IMR-90 (cell line): ENCODE measurements around the gene CCR6. TPM values are rescaled to one million over a fixed set of nuclear protein-coding genes. Genes with fewer than 3 reads are reported as not detected.
"Not testable (repeated sequence)": the region's sequence is repeated elsewhere in the genome, so short reads cannot be mapped to it uniquely, and the experiment has no call there.

Experiments
- ATAC-seq: fragments of 200-7000 bp; cut with Tn5 transposase; 2 replicates; pipeline ENCODE4 v1.9.1; 2020; ENCODE audit warnings: low read depth, mild to moderate bottlenecking, moderate library complexity
- BruUV-seq: library from RNA; stranded (reverse); fragments of 400-500 nt; replicated peaks from 2 replicates; lab custom pipeline; 2021; lab: Mats Ljungman, UMichigan
- CTCF ChIA-PET: fragments of 300-600 bp; formaldehyde crosslinking; extraction: SDS; loops from one replicate; lab custom pipeline; 2021; ENCODE audit warnings: antibody characterized with exemption; lab: Yijun Ruan, JAX
- POLR2A ChIA-PET: fragments of 300-600 bp; sonication (Branson Sonifier 250); formaldehyde crosslinking; loops from one replicate; lab custom pipeline; 2022; ENCODE audit warnings: antibody characterized with exemption; ENCODE audit not compliant: unreplicated experiment; lab: Charles Lee
- DNase-seq: peaks from one replicate; pipeline ENCODE4 v3.0.0; 2013
- H2AFZ ChIP-seq: replicated peaks from 2 replicates; pipeline ENCODE3; 2013; ENCODE audit warnings: low read length, mild to moderate bottlenecking; ENCODE audit not compliant: poor library complexity
- H2AK5ac ChIP-seq: 2 replicates; pipeline ENCODE4 v1.6.1; 2013; ENCODE audit warnings: low read depth, low read length, inconsistent platforms
- H2AK9ac ChIP-seq: replicated peaks from 2 replicates; pipeline ENCODE3; 2013; ENCODE audit warnings: mild to moderate bottlenecking, low read depth, low read length, moderate library complexity; ENCODE audit not compliant: poor library complexity
- H2BK120ac ChIP-seq: 2 replicates; pipeline ENCODE4 v1.6.1; 2013; ENCODE audit warnings: low read depth, low read length, inconsistent platforms
- H2BK15ac ChIP-seq: 3 replicates; pipeline ENCODE4 v1.6.1; 2013; ENCODE audit warnings: low read depth, low read length, inconsistent platforms
- H2BK20ac ChIP-seq: 2 replicates; pipeline ENCODE4 v1.6.1; 2013; ENCODE audit warnings: low read depth, mild to moderate bottlenecking, inconsistent platforms, low read length, moderate library complexity
- H2BK5ac ChIP-seq: 2 replicates; pipeline ENCODE4 v1.6.1; 2013; ENCODE audit warnings: mild to moderate bottlenecking, low read depth, low read length, inconsistent platforms; ENCODE audit not compliant: poor library complexity, severe bottlenecking
- H3K14ac ChIP-seq: replicated peaks from 2 replicates; pipeline ENCODE4 v1.6.1; 2013; ENCODE audit warnings: low read depth, low read length, inconsistent platforms
- H3K18ac ChIP-seq: 2 replicates; pipeline ENCODE4 v1.6.1; 2013; ENCODE audit warnings: low read depth, low read length, control low read depth
- H3K23ac ChIP-seq: 2 replicates; pipeline ENCODE4 v1.6.1; 2013; ENCODE audit warnings: low read depth, low read length, inconsistent platforms
- H3K27ac ChIP-seq: 2 replicates; pipeline ENCODE4 v1.5.1; 2013; ENCODE audit warnings: mild to moderate bottlenecking, control low read depth, low read length; ENCODE audit not compliant: insufficient read depth
- H3K27me3 ChIP-seq: 2 replicates; pipeline ENCODE4 v1.6.1; 2013; ENCODE audit warnings: low read length; ENCODE audit not compliant: control insufficient read depth, insufficient read depth
- H3K36me3 ChIP-seq: 2 replicates; pipeline ENCODE4 v1.6.1; 2013; ENCODE audit warnings: low read length, mixed read lengths; ENCODE audit not compliant: control insufficient read depth, insufficient read depth
- H3K4ac ChIP-seq: 2 replicates; pipeline ENCODE4 v1.6.1; 2013; ENCODE audit warnings: low read depth, low read length, inconsistent platforms
- H3K4me1 ChIP-seq: 2 replicates; pipeline ENCODE4 v1.6.1; 2013; ENCODE audit warnings: low read length, mixed read lengths; ENCODE audit not compliant: control insufficient read depth, insufficient read depth
- H3K4me2 ChIP-seq: 2 replicates; pipeline ENCODE4 v1.6.1; 2013; ENCODE audit warnings: low read depth, mild to moderate bottlenecking, control low read depth, low read length, moderate library complexity
- H3K4me3 ChIP-seq: 2 replicates; pipeline ENCODE4 v1.5.1; 2013; ENCODE audit warnings: low read depth, mild to moderate bottlenecking, control low read depth, low read length, moderate library complexity; ENCODE audit not compliant: insufficient read depth
- H3K56ac ChIP-seq: 2 replicates; pipeline ENCODE4 v1.6.1; 2013; ENCODE audit warnings: low read length, inconsistent platforms; ENCODE audit not compliant: insufficient read depth; ENCODE audit errors: extremely low read depth
- H3K79me1 ChIP-seq, 2 experiments: 2 replicates each; pipeline ENCODE4 v1.6.1; 2013; ENCODE audit warnings: low read length in 2 of 2, inconsistent platforms in 1 of 2, low read depth in 1 of 2
- H3K9ac ChIP-seq: 2 replicates; pipeline ENCODE4 v1.6.1; 2013; ENCODE audit warnings: low read depth, low read length, control low read depth
- H3K9me1 ChIP-seq: 2 replicates; pipeline ENCODE4 v1.6.1; 2013; ENCODE audit warnings: low read length, inconsistent platforms; ENCODE audit not compliant: insufficient read depth
- H3K9me3 ChIP-seq: 2 replicates; pipeline ENCODE4 v1.6.1; 2013; ENCODE audit warnings: low read length; ENCODE audit not compliant: control insufficient read depth, insufficient read depth
- H4K20me1 ChIP-seq: 2 replicates; pipeline ENCODE4 v1.6.1; 2013; ENCODE audit warnings: low read length, inconsistent platforms; ENCODE audit not compliant: insufficient read depth
- H4K5ac ChIP-seq: 2 replicates; pipeline ENCODE4 v1.6.1; 2013; ENCODE audit warnings: mild to moderate bottlenecking, low read depth, low read length, control low read depth
- H4K8ac ChIP-seq, 2 experiments: 2 replicates each; pipeline ENCODE4 v1.6.1; 2013; ENCODE audit warnings: low read depth in 2 of 2, low read length in 2 of 2, control low read depth in 1 of 2, inconsistent platforms in 1 of 2
- H4K91ac ChIP-seq: 2 replicates; pipeline ENCODE4 v1.6.1; 2013; ENCODE audit warnings: low read depth, low read length, inconsistent platforms; ENCODE audit not compliant: insufficient read depth
- WGBS, 2 experiments: methylation state at CpG; one replicate each; pipeline versions ENCODE4 v1.1.5 to v1.1.7; 2013; ENCODE audit warnings: missing lambda C conversion rate in 2 of 2; ENCODE audit not compliant: insufficient read length in 1 of 2; ENCODE audit errors: extremely low coverage in 2 of 2; 5-methylcytosine and 5-hydroxymethylcytosine counted together
- dilution Hi-C: fragments of 300-500 bp; cut with HindIII; formaldehyde crosslinking; loops from one replicate; pipeline ENCODE4 v1.14.3; 2018; ENCODE audit warnings: low sequenced_read_pairs; ENCODE audit not compliant: unreplicated experiment
- in situ Hi-C: fragments of 300-500 bp; cut with MboI; formaldehyde crosslinking; loops from 3 replicates; pipeline ENCODE4 v1.14.3; 2019; ENCODE audit warnings: low sequenced_read_pairs, inconsistent platforms, mixed read lengths
- intact Hi-C: fragments of 100-400 bp; cut with micrococcal nuclease; formaldehyde crosslinking; loops from 2 replicates; pipeline ENCODE4 v1.10.0; 2022
- polyA plus RNA-seq, 3 experiments: library from polyadenylated mRNA; depleted of rRNA; stranded (reverse); fragments of >200 nt; gene quantifications; 2 replicates each; pipeline ENCODE4 v1.2.3, GENCODE V29; 2012; ENCODE audit warnings: low replicate concordance in 1 of 3
- total RNA-seq: library from RNA; depleted of rRNA; stranded (reverse); fragments of >200 nt; gene quantifications from 2 replicates; pipeline ENCODE4 v1.2.3, GENCODE V29; 2012

Gene CCR6
- total and polyA plus RNA-seq, 2 of the 4 experiments (the other 2 are of a cell fraction): not detected

DNA sequence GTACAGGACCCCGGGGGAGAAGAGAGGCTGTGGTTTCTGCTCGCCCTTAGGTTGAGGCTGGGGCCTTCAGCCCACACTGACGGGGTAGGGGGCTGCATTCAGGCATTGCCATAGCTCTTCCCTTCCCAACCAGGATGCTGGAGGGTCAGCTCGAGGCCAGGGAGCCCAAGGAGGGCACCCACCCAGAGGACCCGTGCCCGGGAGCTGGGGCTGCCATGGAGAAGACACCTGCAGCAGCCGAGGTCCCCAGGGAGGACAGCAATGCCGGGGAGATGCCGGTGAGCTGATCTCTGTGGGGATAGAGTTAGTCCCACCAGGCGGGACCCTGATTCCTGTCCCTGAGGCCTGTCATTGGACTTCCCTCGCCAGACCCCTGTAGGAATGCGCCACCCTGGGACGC lies 49.1 kb downstream of the CCR6 start:
- BruUV-seq: not testable (repeated sequence)

DNA sequence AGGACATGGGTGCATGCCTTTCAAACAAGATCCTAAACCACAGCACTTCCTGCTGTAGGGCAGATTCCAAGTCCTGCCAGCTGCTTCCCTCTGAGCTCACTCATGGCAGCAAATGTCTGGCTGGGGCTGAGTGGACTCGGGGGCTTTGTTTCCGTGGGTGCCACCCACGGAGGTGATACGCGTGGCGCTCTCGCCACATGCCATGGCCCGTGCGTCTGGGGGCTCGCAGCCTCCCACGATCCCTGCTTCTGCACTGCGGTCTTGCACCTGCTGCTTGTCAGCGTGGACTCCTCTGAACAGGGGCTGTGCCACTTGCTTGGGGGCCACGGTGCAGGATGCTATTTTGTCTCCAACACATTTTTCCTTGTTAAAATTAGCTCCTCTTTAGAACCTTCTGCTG lies 54.4 kb downstream of the CCR6 start:
- H3K4me1 ChIP-seq, H3K9me3 ChIP-seq, H3K4me3 ChIP-seq, dilution Hi-C loops, H2BK20ac ChIP-seq, H2AK5ac ChIP-seq, H3K79me1 ChIP-seq, in situ Hi-C loops, H3K9me1 ChIP-seq, H3K56ac ChIP-seq, ATAC-seq, H3K9ac ChIP-seq, H3K4me2 ChIP-seq, CTCF ChIA-PET, POLR2A ChIA-PET, H2BK120ac ChIP-seq, intact Hi-C loops, H3K36me3 ChIP-seq, H3K18ac ChIP-seq, H3K4ac ChIP-seq, H2AFZ ChIP-seq, DNase-seq, H3K23ac ChIP-seq, H2AK9ac ChIP-seq, H4K20me1 ChIP-seq, H4K5ac ChIP-seq, H3K27ac ChIP-seq, H2BK15ac ChIP-seq, H3K14ac ChIP-seq, H4K8ac ChIP-seq, BruUV-seq, H2BK5ac ChIP-seq, H4K91ac ChIP-seq, H3K27me3 ChIP-seq: not testable (repeated sequence)
- no CpG with 5 or more reads among the region's 14 CpGs for WGBS, 2 experiments

More for the DNA sequence above, 49.1 kb downstream of the CCR6 start:
- H2BK120ac ChIP-seq, ATAC-seq, in situ Hi-C loops, CTCF ChIA-PET, H2AFZ ChIP-seq, intact Hi-C loops, H3K27me3 ChIP-seq, H4K20me1 ChIP-seq, H3K18ac ChIP-seq, H2BK20ac ChIP-seq, H3K23ac ChIP-seq, H3K4me1 ChIP-seq, H3K36me3 ChIP-seq, dilution Hi-C loops, H3K9me1 ChIP-seq, H4K5ac ChIP-seq, H3K14ac ChIP-seq, H2AK5ac ChIP-seq, H2BK5ac ChIP-seq, H2AK9ac ChIP-seq, H3K4me3 ChIP-seq, H3K56ac ChIP-seq, H4K8ac ChIP-seq, DNase-seq, H3K4ac ChIP-seq, POLR2A ChIA-PET, H3K27ac ChIP-seq, H3K9me3 ChIP-seq, H3K9ac ChIP-seq, H3K4me2 ChIP-seq, H3K79me1 ChIP-seq, H2BK15ac ChIP-seq, H4K91ac ChIP-seq: not testable (repeated sequence)
- no CpG with 5 or more reads among the region's 13 CpGs for WGBS, 2 experiments
